OCI-LY7 (cell line): Measurements from ENCODE around the gene SYNGR1. TPM values are rescaled to one million over a fixed set of nuclear protein-coding genes. Genes with fewer than 3 reads are reported as not detected.

Experiments
- BruUV-seq: library from RNA; stranded (reverse); fragments of 400-500 nt; replicated peaks from 2 replicates; lab custom pipeline; 2021; lab: Mats Ljungman, UMichigan
- CTCF ChIA-PET: fragments of 300-600 bp; sonication (Branson Sonifier 250); formaldehyde crosslinking; loops from one replicate; lab custom pipeline; 2022; ENCODE audit warnings: antibody characterized with exemption; ENCODE audit not compliant: unreplicated experiment; lab: Charles Lee
- POLR2A ChIA-PET: fragments of 300-600 bp; sonication (Branson Sonifier 250); formaldehyde crosslinking; loops from one replicate; lab custom pipeline; 2022; ENCODE audit warnings: antibody characterized with exemption; lab: Charles Lee
- DNase-seq: peaks from one replicate; pipeline ENCODE4 v3.0.0-alpha.2; 2015; ENCODE audit warnings: low spot score
- H2AFZ ChIP-seq: fragments of 200-600 bp; sonication (generic), shearing (Covaris generic); 2 replicates; pipeline ENCODE4 v1.6.1; 2014; ENCODE audit warnings: mild to moderate bottlenecking, antibody characterized with exemption, low read length, moderate library complexity
- H3K27ac ChIP-seq: fragments of 200-600 bp; sonication (generic); 2 replicates; pipeline ENCODE4 v1.5.1; 2014; ENCODE audit warnings: mixed run types, low read depth, mild to moderate bottlenecking, moderate library complexity, low read length, inconsistent platforms; ENCODE audit not compliant: poor library complexity, severe bottlenecking
- H3K36me3 ChIP-seq: fragments of 200-600 bp; sonication (generic); 2 replicates; pipeline ENCODE4 v1.6.1; 2014; ENCODE audit warnings: mild to moderate bottlenecking, antibody characterized with exemption, low read length, moderate library complexity, mixed read lengths; ENCODE audit not compliant: insufficient read depth
- H3K4me1 ChIP-seq: fragments of 200-600 bp; sonication (generic); 2 replicates; pipeline ENCODE4 v1.5.1; 2014; ENCODE audit warnings: mild to moderate bottlenecking, low read length; ENCODE audit not compliant: insufficient read depth, poor library complexity, severe bottlenecking
- H3K4me2 ChIP-seq: fragments of 200-600 bp; sonication (generic); 2 replicates; pipeline ENCODE4 v1.6.1; 2014; ENCODE audit warnings: mild to moderate bottlenecking, low read length
- H3K4me3 ChIP-seq: fragments of 200-600 bp; sonication (generic); 2 replicates; pipeline ENCODE4 v1.5.1; 2014; ENCODE audit warnings: mild to moderate bottlenecking, low read depth, low read length; ENCODE audit not compliant: poor library complexity, severe bottlenecking
- H3K79me2 ChIP-seq: fragments of 200-600 bp; sonication (generic); 2 replicates; pipeline ENCODE4 v1.6.1; 2016; ENCODE audit warnings: low read depth, mild to moderate bottlenecking, low read length, moderate library complexity, mixed read lengths; ENCODE audit not compliant: insufficient read depth
- H3K9me2 ChIP-seq: fragments of 200-600 bp; sonication (generic); 2 replicates; pipeline ENCODE4 v1.6.1; 2016; ENCODE audit warnings: mild to moderate bottlenecking, low read length, mixed read lengths; ENCODE audit not compliant: insufficient read depth
- H3K9me3 ChIP-seq: fragments of 200-600 bp; sonication (generic); 2 replicates; pipeline ENCODE4 v1.6.1; 2014; ENCODE audit warnings: mild to moderate bottlenecking, mixed run types, low read length, mixed read lengths
- H4K20me1 ChIP-seq: fragments of 200-600 bp; sonication (generic); 2 replicates; pipeline ENCODE4 v1.6.1; 2014; ENCODE audit warnings: mild to moderate bottlenecking, antibody characterized with exemption, low read length, moderate library complexity, mixed read lengths; ENCODE audit not compliant: insufficient read depth
- EZH2phosphoT487 ChIP-seq: fragments of 200-600 bp; sonication (generic); IDR thresholded peaks from 2 replicates; pipeline ENCODE4 v1.6.1; 2018; ENCODE audit warnings: low read depth, borderline replicate concordance, mild to moderate bottlenecking, mixed run types, antibody characterized with exemption, low read length, moderate library complexity, mixed read lengths
- intact Hi-C: fragments of 100-400 bp; cut with micrococcal nuclease; formaldehyde crosslinking; loops from one replicate; pipeline ENCODE4 v1.10.0; 2022; ENCODE audit not compliant: unreplicated experiment
- total RNA-seq, 2 experiments: library from RNA; depleted of rRNA in 1 of 2; stranded (reverse); fragments of >200 nt in 1 of 2; shearing (Covaris generic) in 1 of 2; gene quantifications; 2 replicates each; pipeline ENCODE4 v1.2.3, GENCODE V29; 2014 to 2022
- TF ChIP-seq, protein P1 (sequence below): fragments of 200-600 bp; sonication (generic); conservative IDR thresholded peaks from 2 replicates; pipeline ENCODE4 v1.5.1; 2014; ENCODE audit warnings: mild to moderate bottlenecking, antibody characterized with exemption, low read length, moderate library complexity, mixed read lengths

Gene SYNGR1
- total RNA-seq, 2 experiments from 2014 or later: 10.2 to 23.3 TPM

GRCh38 chr22:39306456-39307361 lies 43.1 kb upstream of the SYNGR1 start:
- ChIA-PET CTCF (interaction anchor here (0.6 to 0.9 kb wide), 2 partner anchors 136 to 137 kb away, joined by 3 to 4 read pairs; no protein-coding TSS in a partner anchor), POLR2A (no interaction called here)
- Histone ChIP-seq H4K20me1 (no peaks in the 10 kb centered on the region; the same call in 1 of the 2 replicates), H3K4me2 (no peak overlapping the region), H2AFZ (no peak overlapping the region), H3K9me3 (no peaks in the 10 kb centered on the region), H3K4me1 (peaks cover 22% of the 10 kb centered on the region), H3K27ac (no peak overlapping the region), H3K36me3 (peaks cover 38% of the 10 kb centered on the region), H3K4me3 (no peak overlapping the region), H3K9me2 (no peaks in the 10 kb centered on the region), H3K79me2 (no peaks in the 10 kb centered on the region)
- TF ChIP-seq, protein P1, sequence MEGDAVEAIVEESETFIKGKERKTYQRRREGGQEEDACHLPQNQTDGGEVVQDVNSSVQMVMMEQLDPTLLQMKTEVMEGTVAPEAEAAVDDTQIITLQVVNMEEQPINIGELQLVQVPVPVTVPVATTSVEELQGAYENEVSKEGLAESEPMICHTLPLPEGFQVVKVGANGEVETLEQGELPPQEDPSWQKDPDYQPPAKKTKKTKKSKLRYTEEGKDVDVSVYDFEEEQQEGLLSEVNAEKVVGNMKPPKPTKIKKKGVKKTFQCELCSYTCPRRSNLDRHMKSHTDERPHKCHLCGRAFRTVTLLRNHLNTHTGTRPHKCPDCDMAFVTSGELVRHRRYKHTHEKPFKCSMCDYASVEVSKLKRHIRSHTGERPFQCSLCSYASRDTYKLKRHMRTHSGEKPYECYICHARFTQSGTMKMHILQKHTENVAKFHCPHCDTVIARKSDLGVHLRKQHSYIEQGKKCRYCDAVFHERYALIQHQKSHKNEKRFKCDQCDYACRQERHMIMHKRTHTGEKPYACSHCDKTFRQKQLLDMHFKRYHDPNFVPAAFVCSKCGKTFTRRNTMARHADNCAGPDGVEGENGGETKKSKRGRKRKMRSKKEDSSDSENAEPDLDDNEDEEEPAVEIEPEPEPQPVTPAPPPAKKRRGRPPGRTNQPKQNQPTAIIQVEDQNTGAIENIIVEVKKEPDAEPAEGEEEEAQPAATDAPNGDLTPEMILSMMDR: peak; percentile 71
- no peak for TF ChIP-seq EZH2phosphoT487
- DNase-seq: peak; percentile 50
- BruUV-seq: no TSS peak
- intact Hi-C loops: no loop called here

DNA sequence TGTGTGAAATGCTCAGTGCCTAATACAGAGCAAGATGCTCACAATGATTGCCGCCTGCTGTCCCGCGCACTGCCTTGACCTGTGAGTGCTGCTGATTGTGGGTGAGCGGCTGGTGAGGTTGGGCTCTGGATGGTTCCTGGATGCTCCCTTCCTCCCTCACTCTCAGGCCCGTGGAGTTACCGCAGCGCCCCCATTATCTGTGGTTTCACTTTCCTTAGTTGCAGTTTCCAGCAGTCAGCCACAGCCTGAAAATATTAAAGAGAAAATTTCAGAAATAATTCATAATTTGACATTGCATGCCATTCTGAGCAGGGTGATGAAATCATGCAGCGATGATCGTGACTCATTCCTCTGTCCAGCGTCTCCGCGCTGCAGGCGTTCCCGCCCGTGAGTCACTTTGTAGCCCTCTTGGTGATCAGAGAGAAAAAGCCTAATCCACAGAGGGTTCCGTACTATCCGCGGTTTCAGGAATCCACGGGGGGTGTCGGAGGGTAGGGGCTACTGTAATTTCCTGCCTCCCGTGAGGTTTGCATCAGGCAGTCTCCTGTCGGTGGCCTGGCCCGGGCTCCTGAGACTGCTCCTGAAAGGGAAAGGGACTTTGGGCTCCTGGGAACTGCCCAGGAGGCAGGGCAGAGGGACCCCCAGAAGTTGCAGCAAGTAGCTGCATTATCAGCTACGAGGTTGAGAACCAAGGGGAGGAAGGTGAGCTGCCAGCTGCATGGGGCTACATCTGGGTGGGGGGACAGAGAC lies 41.0 kb upstream of the SYNGR1 start:
- intact Hi-C loops: no loop called here

More for the DNA sequence above, 41.0 kb upstream of the SYNGR1 start:
- ChIA-PET CTCF (no interaction called here), POLR2A (interaction anchor here (1.0 to 1.2 kb wide), 2 partner anchors 11 to 144 kb away, joined by 6 read pairs; partner anchors contain the start of gene RPL3)
- Histone ChIP-seq H3K4me2 (no peak overlapping the region), H3K36me3 (peaks cover 59% of the 10 kb centered on the region), H3K4me3 (no peak overlapping the region), H3K27ac (no peak overlapping the region), H4K20me1 (peaks cover 3% of the 10 kb centered on the region), H3K9me2 (no peaks in the 10 kb centered on the region), H3K4me1 (peaks cover 27% of the 10 kb centered on the region), H3K79me2 (0 out of 2 replicates have a peak, but pooled peaks cover 1% of the 10 kb centered on the region), H3K9me3 (no peaks in the 10 kb centered on the region), H2AFZ (no peak overlapping the region)
- no peak for DNase-seq
- no TSS peak for BruUV-seq
- TF ChIP-seq, protein P1: peak; percentile 42
- TF ChIP-seq EZH2phosphoT487: no peak
